Measurements from ENCODE around the gene FMO4.

FMO4 gene

GRCh38 chr1:171299342-171299741 lies 14.6 kb upstream of the FMO4 start:
- Histone ChIP-seq H2AFZ (ENCODE audit: low read length) (no peak overlapping the region), H3K79me2 (ENCODE audit: insufficient read depth, low read length) (no peaks in the 10 kb centered on the region)
- TF ChIP-seq, protein P1, sequence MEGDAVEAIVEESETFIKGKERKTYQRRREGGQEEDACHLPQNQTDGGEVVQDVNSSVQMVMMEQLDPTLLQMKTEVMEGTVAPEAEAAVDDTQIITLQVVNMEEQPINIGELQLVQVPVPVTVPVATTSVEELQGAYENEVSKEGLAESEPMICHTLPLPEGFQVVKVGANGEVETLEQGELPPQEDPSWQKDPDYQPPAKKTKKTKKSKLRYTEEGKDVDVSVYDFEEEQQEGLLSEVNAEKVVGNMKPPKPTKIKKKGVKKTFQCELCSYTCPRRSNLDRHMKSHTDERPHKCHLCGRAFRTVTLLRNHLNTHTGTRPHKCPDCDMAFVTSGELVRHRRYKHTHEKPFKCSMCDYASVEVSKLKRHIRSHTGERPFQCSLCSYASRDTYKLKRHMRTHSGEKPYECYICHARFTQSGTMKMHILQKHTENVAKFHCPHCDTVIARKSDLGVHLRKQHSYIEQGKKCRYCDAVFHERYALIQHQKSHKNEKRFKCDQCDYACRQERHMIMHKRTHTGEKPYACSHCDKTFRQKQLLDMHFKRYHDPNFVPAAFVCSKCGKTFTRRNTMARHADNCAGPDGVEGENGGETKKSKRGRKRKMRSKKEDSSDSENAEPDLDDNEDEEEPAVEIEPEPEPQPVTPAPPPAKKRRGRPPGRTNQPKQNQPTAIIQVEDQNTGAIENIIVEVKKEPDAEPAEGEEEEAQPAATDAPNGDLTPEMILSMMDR (IDR thresholded peaks at IDR 0.05; ENCODE audit: low read length) = no peak
- no peak for TF ChIP-seq EZH2 (IDR thresholded peaks at IDR 0.05; ENCODE audit: borderline replicate concordance, low read length)

GRCh38 chr1:171300401-171300800 lies 13.6 kb upstream of the FMO4 start:
- no peaks in the 10 kb centered on the region for H3K9me2 ChIP-seq (ENCODE audit: low read depth, low read length)
- no peak overlapping the region for H3K4me2 ChIP-seq (ENCODE audit: low read length)
- H3K9me3 ChIP-seq (ENCODE audit: low read length) = peaks cover 6% of the 10 kb centered on the region; the same call in 1 of the 2 replicates
- H3K79me2 ChIP-seq (ENCODE audit: insufficient read depth, low read length) = no peaks in the 10 kb centered on the region
- no peak overlapping the region for H2AFZ ChIP-seq (ENCODE audit: low read length)
- no peaks in the 10 kb centered on the region for H3K27me3 ChIP-seq (ENCODE audit: insufficient read depth, low read length)
- H4K20me1 ChIP-seq (ENCODE audit: insufficient read depth, low read length) = no peaks in the 10 kb centered on the region
- no peak overlapping the region for H3K27ac ChIP-seq (ENCODE audit: low read depth, low read length, poor library complexity, severe bottlenecking)
- no peak overlapping the region for H3K4me3 ChIP-seq (ENCODE audit: low read depth, low read length, poor library complexity, severe bottlenecking)
- H3K36me3 ChIP-seq (ENCODE audit: insufficient read depth, low read length) = no peaks in the 10 kb centered on the region; the same call in 1 of the 2 replicates
- no peaks in the 10 kb centered on the region for H3F3A ChIP-seq (ENCODE audit: insufficient read depth, low read length)
- TF ChIP-seq EZH2 (IDR thresholded peaks at IDR 0.05; ENCODE audit: borderline replicate concordance, low read length) = no peak
- no peaks in the 10 kb centered on the region for H3K4me1 ChIP-seq (ENCODE audit: insufficient read depth, low read length, severe bottlenecking)
- H3K9ac ChIP-seq (ENCODE audit: low read length) = no peak overlapping the region

More at GRCh38 chr1:171299342-171299741, 14.6 kb upstream of the FMO4 start:
- Histone ChIP-seq H3K4me2 (ENCODE audit: low read length) (no peak overlapping the region), H3K9ac (ENCODE audit: low read length) (no peak overlapping the region), H3F3A (ENCODE audit: insufficient read depth, low read length) (no peaks in the 10 kb centered on the region), H3K27me3 (ENCODE audit: insufficient read depth, low read length) (no peaks in the 10 kb centered on the region), H3K4me1 (ENCODE audit: insufficient read depth, low read length, severe bottlenecking) (no peaks in the 10 kb centered on the region), H3K4me3 (ENCODE audit: low read depth, low read length, poor library complexity, severe bottlenecking) (no peak overlapping the region), H3K9me2 (ENCODE audit: low read depth, low read length) (no peaks in the 10 kb centered on the region), H4K20me1 (ENCODE audit: insufficient read depth, low read length) (no peaks in the 10 kb centered on the region), H3K27ac (ENCODE audit: low read depth, low read length, poor library complexity, severe bottlenecking) (no peak overlapping the region), H3K9me3 (ENCODE audit: low read length) (peaks cover 6% of the 10 kb centered on the region; the same call in 1 of the 2 replicates), H3K36me3 (ENCODE audit: insufficient read depth, low read length) (no peaks in the 10 kb centered on the region; the same call in 1 of the 2 replicates)

- H3F3A ChIP-seq (ENCODE audit: insufficient read depth, low read length) = no peaks in the 10 kb centered on the region
- H3K36me3 ChIP-seq (ENCODE audit: insufficient read depth, low read length) = no peaks in the 10 kb centered on the region
- H3K4me1 ChIP-seq (ENCODE audit: insufficient read depth, low read length, severe bottlenecking) = peaks cover 17% of the 10 kb centered on the region
- no peaks in the 10 kb centered on the region for H3K9me2 ChIP-seq (ENCODE audit: low read depth, low read length)
- no peaks in the 10 kb centered on the region for H3K79me2 ChIP-seq (ENCODE audit: insufficient read depth, low read length)
- H3K27ac ChIP-seq (ENCODE audit: low read depth, low read length, poor library complexity, severe bottlenecking) = no peak overlapping the region
- no peak overlapping the region for H3K4me2 ChIP-seq (ENCODE audit: low read length)
- no peak overlapping the region for H2AFZ ChIP-seq (ENCODE audit: low read length)
- no peak overlapping the region for H3K4me3 ChIP-seq (ENCODE audit: low read depth, low read length, poor library complexity, severe bottlenecking)
- TF ChIP-seq, protein P1 (IDR thresholded peaks at IDR 0.05; ENCODE audit: low read length) = no peak
- no peak for TF ChIP-seq EZH2 (IDR thresholded peaks at IDR 0.05; ENCODE audit: borderline replicate concordance, low read length)
- no peaks in the 10 kb centered on the region for H3K9me3 ChIP-seq (ENCODE audit: low read length)
- no peaks in the 10 kb centered on the region for H4K20me1 ChIP-seq (ENCODE audit: insufficient read depth, low read length)
- no peaks in the 10 kb centered on the region for H3K27me3 ChIP-seq (ENCODE audit: insufficient read depth, low read length)
- no peak overlapping the region for H3K9ac ChIP-seq (ENCODE audit: low read length)
These were observed 3.3 kb upstream of the FMO4 start for GRCh38 chr1:171310661-171311087.

All from OCI-LY1 (cell line).